WTC11 (cell line): ENCODE data around the gene PRKAR1B. TPM values are rescaled to one million over a fixed set of nuclear protein-coding genes. Genes with fewer than 3 reads are reported as not detected.

Experiments used
- ATAC-seq: fragments of 200-7000 bp; cut with Tn5 transposase; 2 replicates; pipeline ENCODE4 v1.10.0; 2021; ENCODE audit warnings: mild to moderate bottlenecking, moderate library complexity
- CTCF ChIA-PET: fragments of 300-600 bp; sonication (Branson Sonifier 250); formaldehyde crosslinking; loops from one replicate; lab custom pipeline; 2021; ENCODE audit warnings: antibody characterized with exemption; lab: Charles Lee
- POLR2A ChIA-PET: fragments of 350-600 bp; sonication (Branson Sonifier 250); formaldehyde crosslinking; loops from one replicate; lab custom pipeline; 2021; ENCODE audit warnings: antibody characterized with exemption; lab: Charles Lee
- DNase-seq: peaks from one replicate; pipeline ENCODE4 v3.0.0; 2021; ENCODE audit warnings: low spot score
- H3K27ac Mint-ChIP-seq: 2 replicates; pipeline ENCODE4 v1.8.0; 2021; ENCODE audit warnings: mixed read lengths
- H3K27me3 Mint-ChIP-seq: 2 replicates; pipeline ENCODE4 v1.8.0; 2021; ENCODE audit warnings: low read depth, mild to moderate bottlenecking, moderate library complexity, mixed read lengths
- H3K36me3 Mint-ChIP-seq: 2 replicates; pipeline ENCODE4 v1.8.0; 2021; ENCODE audit warnings: mixed read lengths
- H3K4me1 Mint-ChIP-seq: 2 replicates; pipeline ENCODE4 v1.8.0; 2022; ENCODE audit warnings: mixed read lengths
- H3K4me3 Mint-ChIP-seq: 2 replicates; pipeline ENCODE4 v1.8.0; 2021; ENCODE audit warnings: mild to moderate bottlenecking, moderate library complexity, mixed read lengths
- H3K9me3 Mint-ChIP-seq: 2 replicates; pipeline ENCODE4 v1.8.0; 2021; ENCODE audit warnings: mixed read lengths
- AFF4 ChIP-seq: sonication (generic); formaldehyde crosslinking; IDR thresholded peaks from 2 replicates; pipeline ENCODE4 v1.8.1; 2023; ENCODE audit warnings: mild to moderate bottlenecking, missing genetic modification reagents, borderline replicate concordance
- FOXP1 ChIP-seq: sonication (generic); formaldehyde crosslinking; IDR thresholded peaks from 2 replicates; pipeline ENCODE4 v1.8.0; 2022; ENCODE audit warnings: missing genetic modification reagents, mild to moderate bottlenecking, moderate library complexity, borderline replicate concordance
- GRHL2 ChIP-seq: fragments of 250-450 bp; sonication (Bioruptor Pico); IDR thresholded peaks from 2 replicates; pipeline ENCODE4 v1.8.0; 2022; ENCODE audit warnings: mild to moderate bottlenecking, moderate library complexity; ENCODE audit not compliant: insufficient replicate concordance, severe bottlenecking
- HMGA2 ChIP-seq: fragments of 250-450 bp; sonication (Bioruptor Pico); IDR thresholded peaks from 2 replicates; pipeline ENCODE4 v1.4.0; 2021; ENCODE audit warnings: mild to moderate bottlenecking, moderate library complexity
- JAZF1 ChIP-seq: fragments of 250-450 bp; sonication (Bioruptor Pico); IDR thresholded peaks from 2 replicates; pipeline ENCODE4 v1.9.0; 2021; ENCODE audit warnings: moderate library complexity, mild to moderate bottlenecking, inconsistent platforms
- MXD4 ChIP-seq: fragments of 250-450 bp; sonication (Bioruptor Pico); IDR thresholded peaks from 2 replicates; pipeline ENCODE4 v1.8.0; 2021; ENCODE audit warnings: mild to moderate bottlenecking, moderate library complexity, borderline replicate concordance
- NR1H2 ChIP-seq: sonication (generic); formaldehyde crosslinking; IDR thresholded peaks from 2 replicates; pipeline ENCODE4 v1.9.0; 2021; ENCODE audit warnings: mild to moderate bottlenecking, moderate library complexity, missing genetic modification reagents
- RELA ChIP-seq: sonication (generic); formaldehyde crosslinking; IDR thresholded peaks from 2 replicates; pipeline ENCODE4 v1.8.1; 2022; ENCODE audit warnings: missing genetic modification reagents, mild to moderate bottlenecking, borderline replicate concordance
- SMAD3 ChIP-seq: sonication (generic); formaldehyde crosslinking; IDR thresholded peaks from 2 replicates; pipeline ENCODE4 v1.8.0; 2022; ENCODE audit warnings: missing genetic modification reagents, mild to moderate bottlenecking, borderline replicate concordance
- SMAD4 ChIP-seq: sonication (generic); formaldehyde crosslinking; IDR thresholded peaks from 2 replicates; pipeline ENCODE4 v1.8.0; 2022; ENCODE audit warnings: mild to moderate bottlenecking, missing genetic modification reagents
- USF2 ChIP-seq: sonication (generic); formaldehyde crosslinking; IDR thresholded peaks from 2 replicates; pipeline ENCODE4 v1.8.1; 2023; ENCODE audit warnings: mild to moderate bottlenecking, missing genetic modification reagents, moderate library complexity
- ZNF138 ChIP-seq: sonication (generic); formaldehyde crosslinking; conservative IDR thresholded peaks from 2 replicates; pipeline ENCODE4 v1.8.1; 2022; ENCODE audit warnings: mild to moderate bottlenecking, moderate library complexity, missing genetic modification reagents
- ZNF232 ChIP-seq: sonication (generic); formaldehyde crosslinking; IDR thresholded peaks from 2 replicates; pipeline ENCODE4 v1.8.0; 2022; ENCODE audit warnings: mild to moderate bottlenecking, missing genetic modification reagents
- ZNF281 ChIP-seq: sonication (generic); formaldehyde crosslinking; IDR thresholded peaks from 2 replicates; pipeline ENCODE4 v1.8.0; 2023; ENCODE audit warnings: mild to moderate bottlenecking, missing genetic modification reagents
- ZNF425 ChIP-seq: fragments of 250-450 bp; sonication (Bioruptor Pico); conservative IDR thresholded peaks from 2 replicates; pipeline ENCODE4 v1.9.0; 2021; ENCODE audit warnings: mild to moderate bottlenecking
- ZNF532 ChIP-seq: fragments of 250-450 bp; sonication (Bioruptor Pico); IDR thresholded peaks from 2 replicates; pipeline ENCODE4 v1.9.0; 2021; ENCODE audit warnings: mild to moderate bottlenecking, borderline replicate concordance
- total RNA-seq: library from RNA; stranded (reverse); gene quantifications from 3 replicates; pipeline ENCODE4 v1.2.3, GENCODE V29; 2021
- TF ChIP-seq, protein P1 (sequence below): sonication (generic); formaldehyde crosslinking; IDR thresholded peaks from 2 replicates; pipeline ENCODE4 v1.8.1; 2022; ENCODE audit warnings: mild to moderate bottlenecking, moderate library complexity, missing genetic modification reagents

PRKAR1B gene
- total RNA-seq, 1 experiment from 2014 or later, result 43.6 TPM

DNA sequence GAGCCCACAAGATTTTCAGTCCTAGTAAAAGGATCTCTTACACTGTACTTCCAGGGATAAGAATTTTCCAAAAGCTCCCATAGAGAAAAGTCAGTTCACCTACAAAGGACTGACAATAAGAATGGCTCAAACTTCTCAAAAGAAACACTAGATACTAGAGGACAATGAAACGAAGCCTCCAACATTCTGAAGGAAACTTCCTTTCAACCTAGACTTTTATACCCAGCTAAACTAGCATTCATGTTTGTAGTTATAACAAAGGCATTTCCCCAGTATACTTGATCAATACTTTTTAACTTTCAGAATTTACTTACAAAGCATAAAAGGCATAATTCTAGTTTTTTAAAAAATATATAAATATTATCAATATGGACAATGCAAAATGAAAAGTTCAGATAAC lies 41.5 kb downstream of the PRKAR1B start (continued):
- no peak for TF ChIP-seq ZNF532 (CRISPR knock-in tag)
- no peak for TF ChIP-seq JAZF1 (CRISPR knock-in tag)
- TF ChIP-seq ZNF425 (CRISPR knock-in tag), result no peak
- TF ChIP-seq FOXP1, result no peak
- no peak for TF ChIP-seq NR1H2 (CRISPR knock-in tag)
- no peak for TF ChIP-seq ZNF138 (CRISPR knock-in tag)
- no peak for TF ChIP-seq HMGA2 (CRISPR knock-in tag)
- no peak for TF ChIP-seq MXD4 (CRISPR knock-in tag)
- TF ChIP-seq ZNF232 (CRISPR knock-in tag), result no peak
- TF ChIP-seq ZNF281 (CRISPR knock-in tag), result no peak
- TF ChIP-seq USF2 (CRISPR knock-in tag), result no peak

DNA sequence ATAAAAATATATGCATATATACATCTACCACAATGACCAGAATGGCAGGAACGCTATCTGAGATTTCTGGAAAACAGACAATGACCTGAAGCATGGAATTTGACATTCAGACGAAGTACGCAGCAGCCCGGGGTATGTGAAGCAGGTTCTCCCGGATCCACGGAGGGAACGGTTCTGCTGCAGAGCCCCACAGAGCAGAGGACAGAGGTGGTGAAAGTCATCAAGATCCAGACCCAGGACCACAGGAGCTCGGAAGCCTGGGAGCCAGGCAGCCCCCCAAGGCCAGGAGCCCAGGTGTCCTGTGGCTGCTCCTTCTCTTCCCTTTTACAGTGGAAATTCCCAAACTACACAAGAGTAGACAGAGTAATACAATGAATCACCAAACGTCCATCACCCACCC lies 42.7 kb downstream of the PRKAR1B start:
- ATAC-seq (no peak), DNase-seq (no peak)
- Mint-ChIP-seq H3K27me3 (no peaks in the 10 kb centered on the region), H3K9me3 (peaks cover 42% of the 10 kb centered on the region), H3K36me3 (peaks cover 65% of the 10 kb centered on the region), H3K27ac (no peak overlapping the region), H3K4me1 (no peaks in the 10 kb centered on the region), H3K4me3 (no peak overlapping the region)
- ChIA-PET CTCF (no interaction called here), POLR2A (no interaction called here)
- TF ChIP-seq RELA, result no peak
- TF ChIP-seq, protein P1, sequence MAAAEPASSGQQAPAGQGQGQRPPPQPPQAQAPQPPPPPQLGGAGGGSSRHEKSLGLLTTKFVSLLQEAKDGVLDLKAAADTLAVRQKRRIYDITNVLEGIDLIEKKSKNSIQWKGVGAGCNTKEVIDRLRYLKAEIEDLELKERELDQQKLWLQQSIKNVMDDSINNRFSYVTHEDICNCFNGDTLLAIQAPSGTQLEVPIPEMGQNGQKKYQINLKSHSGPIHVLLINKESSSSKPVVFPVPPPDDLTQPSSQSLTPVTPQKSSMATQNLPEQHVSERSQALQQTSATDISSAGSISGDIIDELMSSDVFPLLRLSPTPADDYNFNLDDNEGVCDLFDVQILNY (CRISPR knock-in tag), result no peak
- TF ChIP-seq ZNF425 (CRISPR knock-in tag), result no peak
- TF ChIP-seq FOXP1, result no peak
- no peak for TF ChIP-seq GRHL2 (CRISPR knock-in tag)
- TF ChIP-seq AFF4 (CRISPR knock-in tag), result no peak
- no peak for TF ChIP-seq SMAD4 (CRISPR knock-in tag)
- TF ChIP-seq SMAD3 (CRISPR knock-in tag), result no peak
